Progenitor cell of endocrine pancreas (in vitro differentiated cells): Measurements from ENCODE around the gene ZNF563. TPM values are rescaled to one million over a fixed set of nuclear protein-coding genes. Genes with fewer than 3 reads are reported as not detected.
"Not testable (repeated sequence)": the region's sequence is repeated elsewhere in the genome, so short reads cannot be mapped to it uniquely, and the experiment has no call there.

Source experiments
- DNase-seq: peaks from one replicate; pipeline ENCODE4 v3.0.0; 2021; ENCODE audit warnings: low spot score; ENCODE audit not compliant: unreplicated experiment
- H3K27ac Mint-ChIP-seq: 2 replicates; pipeline ENCODE4 v1.8.0; 2021; ENCODE audit warnings: mild to moderate bottlenecking, moderate library complexity, mixed read lengths
- H3K27me3 Mint-ChIP-seq: 2 replicates; pipeline ENCODE4 v1.8.0; 2021; ENCODE audit warnings: mixed read lengths
- H3K36me3 Mint-ChIP-seq: 2 replicates; pipeline ENCODE4 v1.8.0; 2022; ENCODE audit warnings: mixed read lengths; ENCODE audit not compliant: insufficient read depth
- H3K4me1 Mint-ChIP-seq: 2 replicates; pipeline ENCODE4 v1.8.0; 2021; ENCODE audit warnings: low read depth, mixed read lengths
- H3K4me3 Mint-ChIP-seq: 2 replicates; pipeline ENCODE4 v1.8.0; 2021; ENCODE audit warnings: low read depth, mild to moderate bottlenecking, moderate library complexity, mixed read lengths
- H3K9me3 Mint-ChIP-seq: 2 replicates; pipeline ENCODE4 v1.8.0; 2021; ENCODE audit warnings: low read depth, mixed read lengths
- total RNA-seq: library from RNA; stranded (reverse); gene quantifications from 2 replicates; pipeline ENCODE4 v1.2.1, GENCODE V29; 2021
- TF ChIP-seq, protein P1 (sequence below): fragments of 200-600 bp; sonication (generic); IDR thresholded peaks from one replicate; pipeline ENCODE4 v1.5.0; 2021; ENCODE audit warnings: antibody characterized with exemption, mild to moderate bottlenecking; ENCODE audit not compliant: unreplicated experiment

ZNF563 gene
- total RNA-seq, 1 donor from 2014 or later, result 2.0 TPM

- H3K9me3 Mint-ChIP-seq, result peaks cover 12% of the 10 kb centered on the region
- H3K27ac Mint-ChIP-seq, result no peak overlapping the region
- no peak overlapping the region for H3K4me3 Mint-ChIP-seq
Measured at GRCh38 chr19:12325690-12326089, 7.7 kb downstream of the ZNF563 start.

DNA sequence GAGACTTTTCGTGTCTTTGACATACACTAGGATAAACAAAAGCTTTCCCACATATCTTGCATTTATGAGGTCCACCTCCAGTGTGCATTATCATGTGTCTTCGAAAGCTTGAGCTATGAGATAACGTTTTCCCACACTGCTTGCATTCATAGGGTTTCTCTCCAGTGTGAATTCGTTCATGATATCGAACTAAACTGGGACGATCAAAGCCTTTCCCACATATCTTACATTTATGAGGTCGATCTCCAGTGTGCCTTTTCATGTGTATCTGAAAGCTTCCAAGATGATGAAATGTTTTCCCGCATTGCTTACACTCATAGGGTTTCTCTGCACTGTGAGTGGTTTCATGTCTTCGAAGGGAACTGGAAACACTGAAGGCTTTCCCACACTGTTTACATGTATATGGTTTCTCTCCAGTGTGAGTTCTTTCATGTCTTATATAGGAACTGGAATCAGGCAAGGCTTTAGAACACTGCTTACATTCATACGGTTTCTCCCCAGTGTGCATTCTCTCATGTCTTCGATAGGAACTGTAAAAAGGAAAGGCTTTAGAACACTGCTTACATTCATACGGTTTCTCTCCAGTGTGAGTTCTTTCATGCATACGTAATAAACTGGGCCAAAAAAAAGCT lies 14.5 kb downstream of the ZNF563 start:
- H3K9me3 Mint-ChIP-seq, result peaks cover 38% of the 10 kb centered on the region
- no peaks in the 10 kb centered on the region for H3K4me1 Mint-ChIP-seq

More at GRCh38 chr19:12325690-12326089, 7.7 kb downstream of the ZNF563 start:
- no peaks in the 10 kb centered on the region for H3K27me3 Mint-ChIP-seq
- H3K4me1 Mint-ChIP-seq, result peaks cover 8% of the 10 kb centered on the region
- TF ChIP-seq, protein P1, sequence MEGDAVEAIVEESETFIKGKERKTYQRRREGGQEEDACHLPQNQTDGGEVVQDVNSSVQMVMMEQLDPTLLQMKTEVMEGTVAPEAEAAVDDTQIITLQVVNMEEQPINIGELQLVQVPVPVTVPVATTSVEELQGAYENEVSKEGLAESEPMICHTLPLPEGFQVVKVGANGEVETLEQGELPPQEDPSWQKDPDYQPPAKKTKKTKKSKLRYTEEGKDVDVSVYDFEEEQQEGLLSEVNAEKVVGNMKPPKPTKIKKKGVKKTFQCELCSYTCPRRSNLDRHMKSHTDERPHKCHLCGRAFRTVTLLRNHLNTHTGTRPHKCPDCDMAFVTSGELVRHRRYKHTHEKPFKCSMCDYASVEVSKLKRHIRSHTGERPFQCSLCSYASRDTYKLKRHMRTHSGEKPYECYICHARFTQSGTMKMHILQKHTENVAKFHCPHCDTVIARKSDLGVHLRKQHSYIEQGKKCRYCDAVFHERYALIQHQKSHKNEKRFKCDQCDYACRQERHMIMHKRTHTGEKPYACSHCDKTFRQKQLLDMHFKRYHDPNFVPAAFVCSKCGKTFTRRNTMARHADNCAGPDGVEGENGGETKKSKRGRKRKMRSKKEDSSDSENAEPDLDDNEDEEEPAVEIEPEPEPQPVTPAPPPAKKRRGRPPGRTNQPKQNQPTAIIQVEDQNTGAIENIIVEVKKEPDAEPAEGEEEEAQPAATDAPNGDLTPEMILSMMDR, result no peak
- DNase-seq, result no peak
- H3K36me3 Mint-ChIP-seq, result peaks cover 9% of the 10 kb centered on the region

GRCh38 chr19:12314553-12314952 lies 18.9 kb downstream of the ZNF563 start:
- no peak overlapping the region for H3K4me3 Mint-ChIP-seq
- peaks cover 28% of the 10 kb centered on the region for H3K9me3 Mint-ChIP-seq
- no peaks in the 10 kb centered on the region for H3K27me3 Mint-ChIP-seq
- TF ChIP-seq, protein P1, result no peak
- peaks cover 31% of the 10 kb centered on the region for H3K36me3 Mint-ChIP-seq
- no peak overlapping the region for H3K27ac Mint-ChIP-seq
- H3K4me1 Mint-ChIP-seq, result no peaks in the 10 kb centered on the region
- DNase-seq, result no peak

More for the DNA sequence above, 14.5 kb downstream of the ZNF563 start:
- Mint-ChIP-seq H3K4me3 (no peak overlapping the region), H3K27me3 (no peaks in the 10 kb centered on the region), H3K36me3 (peaks cover 41% of the 10 kb centered on the region), H3K27ac (no peak overlapping the region)
- TF ChIP-seq, protein P1, result no peak
- DNase-seq, result no peak

DNA sequence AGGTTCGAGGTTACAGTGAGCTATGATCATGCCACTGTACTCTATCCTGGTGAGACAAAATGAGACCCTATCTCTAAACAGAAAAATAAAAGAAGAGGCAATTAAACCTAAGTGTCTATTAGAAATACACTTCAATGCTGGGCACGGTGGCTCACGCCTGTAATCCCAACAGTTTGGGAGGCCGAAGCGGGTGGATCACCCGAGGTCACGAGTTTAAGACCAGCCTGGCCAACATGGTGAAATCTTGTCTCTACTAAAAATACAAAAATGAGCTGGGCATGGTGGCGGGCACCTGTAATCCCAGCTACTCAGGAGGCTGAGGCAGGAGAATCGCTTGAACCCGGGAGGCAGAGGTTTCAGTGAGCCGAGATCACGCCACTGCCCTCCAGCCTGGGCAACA lies 24.5 kb downstream of the ZNF563 start:
- H3K27me3 Mint-ChIP-seq, DNase-seq, H3K36me3 Mint-ChIP-seq, H3K4me3 Mint-ChIP-seq, H3K4me1 Mint-ChIP-seq, H3K27ac Mint-ChIP-seq, H3K9me3 Mint-ChIP-seq: not testable (repeated sequence)

DNA sequence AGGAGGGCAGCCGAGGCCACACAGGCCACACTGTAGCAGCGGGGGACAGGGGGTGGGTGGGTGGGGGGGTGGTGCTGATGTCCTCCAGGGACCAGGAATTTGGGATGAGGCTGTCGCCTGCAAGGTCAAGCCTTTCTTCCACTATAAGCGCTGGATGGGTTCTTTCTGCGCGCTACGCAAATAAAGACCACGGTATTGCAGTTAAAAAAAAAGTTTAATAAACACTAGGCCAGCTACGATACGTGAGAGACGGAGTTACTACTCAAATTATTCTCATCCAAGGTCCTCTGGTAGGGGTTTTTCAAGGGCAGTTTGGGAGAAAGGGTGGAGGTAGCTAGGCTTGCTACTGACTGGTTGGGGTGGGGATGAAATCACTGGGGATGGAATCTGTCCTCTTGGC lies 38.2 kb downstream of the ZNF563 start:
- no peaks in the 10 kb centered on the region for H3K27me3 Mint-ChIP-seq
- no peaks in the 10 kb centered on the region for H3K9me3 Mint-ChIP-seq
- H3K4me1 Mint-ChIP-seq, result peaks cover 30% of the 10 kb centered on the region
- no peak for DNase-seq
- TF ChIP-seq, protein P1, result no peak
- peaks cover 11% of the 10 kb centered on the region for H3K36me3 Mint-ChIP-seq
- H3K27ac Mint-ChIP-seq, result peak overlapping the region; percentile 100
- peak overlapping the region; percentile 100 for H3K4me3 Mint-ChIP-seq
